ENCODE data around the gene SEC31A. TPM values are rescaled to one million over a fixed set of nuclear protein-coding genes. Genes with fewer than 3 reads are reported as not detected.

The SEC31A gene
- total RNA-seq, 2 experiments from 2014 or later, result 76.0 to 77.1 TPM

DNA sequence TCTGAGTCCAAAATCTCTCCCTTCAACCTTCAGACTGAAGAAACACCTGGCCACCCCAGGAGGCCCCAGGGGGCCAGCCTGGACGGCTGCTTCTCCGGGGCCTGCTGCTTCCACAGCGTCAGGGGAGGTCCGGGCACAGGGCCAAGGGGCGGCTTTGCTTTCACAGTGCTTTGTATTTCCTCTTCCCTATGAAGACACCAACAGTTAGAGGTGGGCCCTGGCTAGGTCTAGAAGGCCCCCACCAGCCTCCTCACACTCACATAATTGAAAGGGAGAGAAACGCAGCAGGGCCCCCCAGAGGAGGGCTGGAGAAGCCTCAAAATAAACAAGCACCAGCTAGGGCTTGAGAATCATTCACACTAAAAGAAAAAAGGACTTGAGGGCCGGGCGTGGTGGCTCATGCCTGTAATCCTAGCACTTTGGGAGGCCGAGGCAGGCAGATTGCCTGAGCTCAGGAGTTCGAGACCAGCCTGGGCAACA is 110.2 kb downstream of the SEC31A start:
- no peak overlapping the region for H3K4me3 Mint-ChIP-seq
- TF ChIP-seq, protein P1, sequence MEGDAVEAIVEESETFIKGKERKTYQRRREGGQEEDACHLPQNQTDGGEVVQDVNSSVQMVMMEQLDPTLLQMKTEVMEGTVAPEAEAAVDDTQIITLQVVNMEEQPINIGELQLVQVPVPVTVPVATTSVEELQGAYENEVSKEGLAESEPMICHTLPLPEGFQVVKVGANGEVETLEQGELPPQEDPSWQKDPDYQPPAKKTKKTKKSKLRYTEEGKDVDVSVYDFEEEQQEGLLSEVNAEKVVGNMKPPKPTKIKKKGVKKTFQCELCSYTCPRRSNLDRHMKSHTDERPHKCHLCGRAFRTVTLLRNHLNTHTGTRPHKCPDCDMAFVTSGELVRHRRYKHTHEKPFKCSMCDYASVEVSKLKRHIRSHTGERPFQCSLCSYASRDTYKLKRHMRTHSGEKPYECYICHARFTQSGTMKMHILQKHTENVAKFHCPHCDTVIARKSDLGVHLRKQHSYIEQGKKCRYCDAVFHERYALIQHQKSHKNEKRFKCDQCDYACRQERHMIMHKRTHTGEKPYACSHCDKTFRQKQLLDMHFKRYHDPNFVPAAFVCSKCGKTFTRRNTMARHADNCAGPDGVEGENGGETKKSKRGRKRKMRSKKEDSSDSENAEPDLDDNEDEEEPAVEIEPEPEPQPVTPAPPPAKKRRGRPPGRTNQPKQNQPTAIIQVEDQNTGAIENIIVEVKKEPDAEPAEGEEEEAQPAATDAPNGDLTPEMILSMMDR (IDR thresholded peaks at IDR 0.05), result no peak

DNA sequence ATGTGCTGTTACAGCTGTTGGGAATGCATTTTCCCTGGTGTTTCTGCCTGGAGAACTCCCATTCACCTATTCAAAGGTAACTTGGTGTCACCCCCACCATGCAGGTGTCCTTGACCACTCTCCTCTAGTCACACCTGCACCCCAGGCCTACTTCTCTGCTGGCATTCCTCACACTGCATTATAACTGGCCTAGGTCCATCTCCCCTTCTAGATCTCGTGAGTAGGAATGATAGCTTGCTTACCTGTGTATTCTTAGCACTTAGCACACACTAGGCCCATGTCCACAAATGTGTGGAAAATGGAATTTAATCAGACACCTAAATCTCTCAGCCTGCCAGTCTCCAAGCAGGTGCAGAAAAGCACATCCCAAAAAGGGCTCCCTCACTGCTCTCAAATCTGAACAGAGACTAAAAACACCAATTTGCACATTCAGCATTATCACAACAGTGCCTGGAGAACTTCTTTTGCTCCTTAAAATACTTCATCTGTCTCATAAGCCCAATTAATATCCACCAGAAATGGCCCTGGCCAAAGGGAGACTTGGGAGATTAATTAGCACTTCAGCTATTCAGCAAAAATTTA is 110.7 kb downstream of the SEC31A start:
- TF ChIP-seq, protein P1 (IDR thresholded peaks at IDR 0.05), result no peak
- H3K4me1 Mint-ChIP-seq (ENCODE audit: low read depth), result no peaks in the 10 kb centered on the region
- DNase-seq, result no peak
- ChIA-PET CTCF (no interaction called here), POLR2A (no interaction called here)
- no peaks in the 10 kb centered on the region for H3K27me3 Mint-ChIP-seq
- H3K27ac Mint-ChIP-seq, result no peak overlapping the region
- no peaks in the 10 kb centered on the region for H3K36me3 Mint-ChIP-seq (ENCODE audit: low read depth)
- no peaks in the 10 kb centered on the region for H3K9me3 Mint-ChIP-seq
- ATAC-seq, result no peak
- no peak overlapping the region for H3K4me3 Mint-ChIP-seq
- intact Hi-C loops (cut with micrococcal nuclease), result no loop called here

More for the DNA sequence above, 110.2 kb downstream of the SEC31A start:
- CTCF ChIA-PET, result no interaction called here
- H3K36me3 Mint-ChIP-seq (ENCODE audit: low read depth), result no peaks in the 10 kb centered on the region
- no peaks in the 10 kb centered on the region for H3K9me3 Mint-ChIP-seq
- ATAC-seq, result no peak
- DNase-seq, result no peak
- H3K27me3 Mint-ChIP-seq, result no peaks in the 10 kb centered on the region
- H3K4me1 Mint-ChIP-seq (ENCODE audit: low read depth), result no peaks in the 10 kb centered on the region
- POLR2A ChIA-PET, result no interaction called here
- intact Hi-C loops (cut with micrococcal nuclease), result no loop called here
- no peak overlapping the region for H3K27ac Mint-ChIP-seq

DNA sequence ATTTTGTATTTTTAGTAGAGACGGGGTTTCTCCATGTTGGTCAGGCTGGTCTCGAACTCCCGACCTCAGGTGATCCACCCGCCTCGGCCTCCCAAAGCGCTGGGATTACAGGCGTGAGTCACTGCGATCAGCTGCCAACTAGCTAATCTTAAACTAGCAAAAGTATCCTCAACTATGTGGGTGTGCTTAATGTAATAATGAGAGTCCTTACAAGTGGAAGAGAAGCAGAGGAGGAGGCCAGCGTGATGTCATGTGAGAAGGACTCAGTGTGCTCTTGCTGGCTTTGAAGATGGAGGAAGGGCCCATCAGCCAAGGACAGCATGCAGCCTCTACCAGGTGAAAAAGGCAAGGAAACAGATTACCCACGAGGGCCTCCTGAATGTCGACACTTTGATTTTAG is 111.9 kb downstream of the SEC31A start:
- H3K27ac Mint-ChIP-seq, result no peak overlapping the region
- TF ChIP-seq, protein P1 (IDR thresholded peaks at IDR 0.05), result no peak
- no peaks in the 10 kb centered on the region for H3K4me1 Mint-ChIP-seq (ENCODE audit: low read depth)
- ChIA-PET POLR2A (interaction anchor here (0.9 kb wide), 1 partner anchor 10 kb away, joined by 3 read pairs; no protein-coding TSS in a partner anchor), CTCF (no interaction called here)
- no peak for ATAC-seq
- H3K36me3 Mint-ChIP-seq (ENCODE audit: low read depth), result no peaks in the 10 kb centered on the region
- no peak overlapping the region for H3K4me3 Mint-ChIP-seq
- H3K9me3 Mint-ChIP-seq, result no peaks in the 10 kb centered on the region
- no peaks in the 10 kb centered on the region for H3K27me3 Mint-ChIP-seq
- DNase-seq, result no peak
- intact Hi-C loops (cut with micrococcal nuclease), result no loop called here

DNA sequence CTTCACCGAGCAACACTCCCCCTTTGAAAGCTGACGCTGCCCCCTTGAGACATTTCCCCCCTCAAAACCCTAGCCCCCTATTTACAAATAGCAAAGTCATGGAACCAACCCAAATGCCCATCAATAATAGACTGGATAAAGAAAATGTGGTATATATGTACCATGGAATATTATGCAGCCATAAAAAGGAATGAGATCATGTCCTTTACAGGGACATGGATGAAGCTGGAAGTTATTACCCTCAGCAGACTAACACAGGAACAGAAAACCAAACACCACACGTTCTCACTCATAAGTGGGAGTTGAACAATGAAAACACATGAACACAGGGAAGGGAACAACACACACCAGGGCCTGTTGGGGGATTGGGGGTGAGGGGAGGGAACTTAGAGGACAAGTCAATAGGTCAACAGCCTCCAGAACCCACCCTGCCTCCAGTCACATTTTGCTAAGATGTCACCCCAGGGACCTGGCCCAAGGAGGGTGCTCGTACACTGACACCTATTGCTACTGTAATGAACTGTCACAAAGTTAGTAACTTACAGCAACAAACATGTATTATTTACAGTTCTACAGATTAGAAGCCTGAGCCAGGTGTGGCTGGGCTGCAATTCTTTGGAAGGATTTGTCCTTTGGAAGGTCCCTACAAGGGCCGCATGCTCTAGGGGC is 113.0 kb downstream of the SEC31A start:
- intact Hi-C loops (cut with micrococcal nuclease), result no loop called here
- ChIA-PET CTCF (no interaction called here), POLR2A (interaction anchor here (0.9 kb wide), 1 partner anchor 11 kb away, joined by 3 read pairs; no protein-coding TSS in a partner anchor)
- Mint-ChIP-seq H3K27ac (no peak overlapping the region), H3K36me3 (ENCODE audit: low read depth) (no peaks in the 10 kb centered on the region), H3K4me1 (ENCODE audit: low read depth) (no peaks in the 10 kb centered on the region), H3K4me3 (no peak overlapping the region), H3K27me3 (peaks cover 3% of the 10 kb centered on the region), H3K9me3 (no peaks in the 10 kb centered on the region)
- DNase-seq (no peak), ATAC-seq (no peak)
- TF ChIP-seq, protein P1 (IDR thresholded peaks at IDR 0.05), result no peak

DNA sequence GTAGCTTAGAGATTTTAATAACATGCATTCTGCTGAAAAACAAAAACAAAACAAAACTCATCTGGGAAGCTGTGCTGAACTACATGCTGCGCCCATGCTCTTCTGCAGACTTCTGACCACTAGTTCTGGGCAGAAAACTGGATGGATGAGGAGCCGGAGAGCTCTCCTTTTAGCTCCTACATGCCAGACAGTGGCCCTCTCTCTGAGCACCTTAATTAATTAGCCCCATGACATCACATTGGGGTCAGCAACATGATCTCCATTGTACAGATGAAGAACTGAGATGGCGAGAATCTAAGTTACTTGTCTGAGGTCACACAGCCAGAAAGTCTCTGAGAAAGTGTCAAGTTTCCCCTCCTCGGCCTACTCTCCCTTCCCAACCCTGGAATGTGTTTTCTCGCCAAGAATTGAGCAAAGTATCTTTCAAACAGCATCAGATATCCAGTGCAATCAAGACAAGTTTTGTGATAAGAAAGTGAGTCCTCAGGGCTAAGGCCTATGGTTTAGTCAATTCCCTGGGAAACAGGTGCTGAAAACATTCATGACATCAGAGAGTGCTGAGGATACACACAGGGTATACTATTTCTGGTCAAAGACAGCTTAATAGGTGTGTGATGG is 113.9 kb downstream of the SEC31A start:
- Mint-ChIP-seq H3K36me3 (ENCODE audit: low read depth) (no peaks in the 10 kb centered on the region), H3K27ac (no peak overlapping the region), H3K4me1 (ENCODE audit: low read depth) (no peaks in the 10 kb centered on the region), H3K4me3 (no peak overlapping the region), H3K27me3 (peaks cover 4% of the 10 kb centered on the region), H3K9me3 (no peaks in the 10 kb centered on the region)
- intact Hi-C loops (cut with micrococcal nuclease), result no loop called here
- ChIA-PET POLR2A (no interaction called here), CTCF (no interaction called here)
- no peak for DNase-seq
- TF ChIP-seq, protein P1 (IDR thresholded peaks at IDR 0.05), result no peak
- ATAC-seq, result no peak

All from activated CD8-positive, alpha-beta T cell treated with anti-CD3 and anti-CD28 coated beads for 36 hours (primary cell).